ENCODE results near the gene SEH1L.

DNA sequence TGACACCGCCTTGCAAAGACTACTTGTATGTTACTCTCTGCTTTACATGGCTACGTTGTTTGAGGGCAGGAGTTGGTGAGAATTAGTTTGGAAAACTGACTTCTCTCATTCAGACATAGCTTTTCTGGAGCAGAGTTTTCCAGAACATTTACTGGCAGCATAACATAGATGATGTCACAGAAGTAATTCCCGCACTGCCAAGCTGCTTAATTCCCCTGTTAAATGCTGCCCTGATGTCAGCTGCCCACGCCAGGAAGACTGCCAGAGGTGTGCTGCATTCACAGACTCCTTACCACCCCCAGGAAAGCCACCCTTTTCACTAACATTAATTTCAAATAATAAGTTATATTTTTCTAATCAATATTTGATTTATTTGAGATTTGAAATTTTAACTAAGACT lies 39.1 kb upstream of the SEH1L start:
- no peak for TF ChIP-seq FOXM1 (IDR thresholded peaks at IDR 0.05; ENCODE audit: low read depth, low read length)
- TF ChIP-seq FOXK2 (IDR thresholded peaks at IDR 0.05), result no peak
- no peak for TF ChIP-seq BHLHE40 (IDR thresholded peaks at IDR 0.05; ENCODE audit: borderline replicate concordance in 1 of 2, low read depth in 2 of 2, low read length in 1 of 2)
- TF ChIP-seq MYC (IDR thresholded peaks at IDR 0.05; ENCODE audit: insufficient read depth, insufficient read length, insufficient replicate concordance, low read length, severe bottlenecking), result no peak
- TF ChIP-seq POLR2A (IDR thresholded peaks at IDR 0.05; ENCODE audit: low read depth, low read length), result no peak
- no peak for TF ChIP-seq MAX (IDR thresholded peaks at IDR 0.05; ENCODE audit: low read depth, low read length)
- TF ChIP-seq TAF1 (IDR thresholded peaks at IDR 0.05; ENCODE audit: borderline replicate concordance, low read depth, low read length), result no peak
- TF ChIP-seq, protein P1, sequence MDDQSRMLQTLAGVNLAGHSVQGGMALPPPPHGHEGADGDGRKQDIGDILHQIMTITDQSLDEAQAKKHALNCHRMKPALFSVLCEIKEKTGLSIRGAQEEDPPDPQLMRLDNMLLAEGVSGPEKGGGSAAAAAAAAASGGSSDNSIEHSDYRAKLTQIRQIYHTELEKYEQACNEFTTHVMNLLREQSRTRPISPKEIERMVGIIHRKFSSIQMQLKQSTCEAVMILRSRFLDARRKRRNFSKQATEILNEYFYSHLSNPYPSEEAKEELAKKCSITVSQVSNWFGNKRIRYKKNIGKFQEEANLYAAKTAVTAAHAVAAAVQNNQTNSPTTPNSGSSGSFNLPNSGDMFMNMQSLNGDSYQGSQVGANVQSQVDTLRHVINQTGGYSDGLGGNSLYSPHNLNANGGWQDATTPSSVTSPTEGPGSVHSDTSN (IDR thresholded peaks at IDR 0.05; ENCODE audit: insufficient replicate concordance, low read depth, low read length), result no peak
- TF ChIP-seq, protein P2, sequence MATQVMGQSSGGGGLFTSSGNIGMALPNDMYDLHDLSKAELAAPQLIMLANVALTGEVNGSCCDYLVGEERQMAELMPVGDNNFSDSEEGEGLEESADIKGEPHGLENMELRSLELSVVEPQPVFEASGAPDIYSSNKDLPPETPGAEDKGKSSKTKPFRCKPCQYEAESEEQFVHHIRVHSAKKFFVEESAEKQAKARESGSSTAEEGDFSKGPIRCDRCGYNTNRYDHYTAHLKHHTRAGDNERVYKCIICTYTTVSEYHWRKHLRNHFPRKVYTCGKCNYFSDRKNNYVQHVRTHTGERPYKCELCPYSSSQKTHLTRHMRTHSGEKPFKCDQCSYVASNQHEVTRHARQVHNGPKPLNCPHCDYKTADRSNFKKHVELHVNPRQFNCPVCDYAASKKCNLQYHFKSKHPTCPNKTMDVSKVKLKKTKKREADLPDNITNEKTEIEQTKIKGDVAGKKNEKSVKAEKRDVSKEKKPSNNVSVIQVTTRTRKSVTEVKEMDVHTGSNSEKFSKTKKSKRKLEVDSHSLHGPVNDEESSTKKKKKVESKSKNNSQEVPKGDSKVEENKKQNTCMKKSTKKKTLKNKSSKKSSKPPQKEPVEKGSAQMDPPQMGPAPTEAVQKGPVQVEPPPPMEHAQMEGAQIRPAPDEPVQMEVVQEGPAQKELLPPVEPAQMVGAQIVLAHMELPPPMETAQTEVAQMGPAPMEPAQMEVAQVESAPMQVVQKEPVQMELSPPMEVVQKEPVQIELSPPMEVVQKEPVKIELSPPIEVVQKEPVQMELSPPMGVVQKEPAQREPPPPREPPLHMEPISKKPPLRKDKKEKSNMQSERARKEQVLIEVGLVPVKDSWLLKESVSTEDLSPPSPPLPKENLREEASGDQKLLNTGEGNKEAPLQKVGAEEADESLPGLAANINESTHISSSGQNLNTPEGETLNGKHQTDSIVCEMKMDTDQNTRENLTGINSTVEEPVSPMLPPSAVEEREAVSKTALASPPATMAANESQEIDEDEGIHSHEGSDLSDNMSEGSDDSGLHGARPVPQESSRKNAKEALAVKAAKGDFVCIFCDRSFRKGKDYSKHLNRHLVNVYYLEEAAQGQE (IDR thresholded peaks at IDR 0.05; ENCODE audit: low read depth, low read length), result no peak
- TF ChIP-seq HDAC2 (IDR thresholded peaks at IDR 0.05), result no peak
- no peak for TF ChIP-seq MXI1 (IDR thresholded peaks at IDR 0.05; ENCODE audit: low read depth, low read length)
- TF ChIP-seq NFYB (IDR thresholded peaks at IDR 0.05; ENCODE audit: insufficient read depth, low read depth, low read length), result no peak
